ENCODE results near the gene PCP4L1. TPM values are rescaled to one million over a fixed set of nuclear protein-coding genes. Genes with fewer than 3 reads are reported as not detected.

Gene PCP4L1
- total RNA-seq, 1 experiment from 2014 or later, result 0.83 TPM

DNA sequence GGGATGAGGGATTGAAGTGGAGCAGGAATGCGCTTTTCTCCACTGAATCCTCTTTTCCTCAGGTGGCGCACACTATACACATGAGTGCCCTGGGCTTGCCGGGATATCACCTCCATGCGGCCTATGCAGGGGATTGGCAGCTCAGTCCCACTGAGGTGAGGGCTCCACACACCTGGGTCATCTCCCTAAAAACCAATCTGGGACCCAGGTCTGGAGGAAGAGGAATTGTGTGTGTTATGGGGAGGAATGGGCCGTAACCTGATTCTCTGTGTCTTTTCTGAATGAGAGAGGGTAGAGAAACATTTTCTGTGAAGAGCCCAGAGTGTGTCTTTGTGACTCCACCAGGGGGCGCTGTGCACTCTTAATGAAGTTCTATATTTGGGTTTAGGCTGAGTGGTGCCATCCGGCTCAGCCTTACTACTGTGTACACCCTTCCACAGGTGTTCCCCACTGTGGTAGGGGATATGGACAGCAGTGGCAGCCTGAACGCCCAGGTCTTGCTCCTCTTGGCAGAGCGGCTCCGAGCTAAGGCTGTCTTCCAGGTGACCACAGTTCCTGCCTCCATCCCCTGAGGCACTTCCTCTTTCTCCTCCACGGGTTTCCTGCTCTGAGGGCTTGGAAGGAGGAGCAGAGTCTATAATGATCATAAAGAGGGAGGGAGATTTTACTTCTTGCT, 31.2 kb upstream of the PCP4L1 start:
- no peak overlapping the region for H4K91ac ChIP-seq (ENCODE audit: insufficient read length, low read depth, low read length)
- H3K56ac ChIP-seq (ENCODE audit: insufficient read length, low read depth, low read length), result no peak overlapping the region
- H3K4me1 Mint-ChIP-seq, result peaks cover 23 to 40% of the 10 kb centered on the region in 2 experiments
- H3K18ac ChIP-seq (ENCODE audit: insufficient read length, low read depth, low read length), result no peak overlapping the region
- DNase-seq, result peak; percentile 78
- H3K4me2 ChIP-seq (ENCODE audit: insufficient read depth, insufficient read length, low read length), result peak overlapping the region; percentile 79
- peak overlapping the region; percentile 62 to 99 (median 98); a peak in 4 of 7 replicates for H3K27ac Mint-ChIP-seq
- H3K14ac ChIP-seq (ENCODE audit: insufficient read depth, low read length), result no peak overlapping the region
- H2AK5ac ChIP-seq (ENCODE audit: insufficient read length, low read length), result no peak overlapping the region
- WGBS (ENCODE audit: extremely low coverage, insufficient read length, low lambda C conversion rate), result no CpG with 5 or more reads among the region's 11 CpGs
- no peaks in the 10 kb centered on the region for H3K23me2 ChIP-seq (ENCODE audit: insufficient read length, low read depth, low read length, poor library complexity, severe bottlenecking)
- no peaks in the 10 kb centered on the region for H3K79me1 ChIP-seq (ENCODE audit: insufficient read depth, low read depth, low read length, poor library complexity, severe bottlenecking)
- peaks cover 8% of the 10 kb centered on the region; the same call in 1 of the 2 replicates for H3K4me1 ChIP-seq (ENCODE audit: insufficient read depth, low read length)
- H3K9ac ChIP-seq (ENCODE audit: extremely low read depth, insufficient read length, low read length), result no peak overlapping the region
- H3K27me3 ChIP-seq (ENCODE audit: insufficient read depth, low read length), result no peaks in the 10 kb centered on the region
- H4K20me1 ChIP-seq (ENCODE audit: control insufficient read depth, insufficient read depth, insufficient read length), result no peaks in the 10 kb centered on the region
- no peaks in the 10 kb centered on the region for H3K79me2 ChIP-seq (ENCODE audit: insufficient read depth, low read length)
- H2BK120ac ChIP-seq (ENCODE audit: low read depth, low read length, poor library complexity, severe bottlenecking), result no peak overlapping the region
- H3K36me3 Mint-ChIP-seq (ENCODE audit: insufficient read depth in 1 of 3, low read depth in 3 of 3), result peaks cover 18 to 22% (median 20%) of the 10 kb centered on the region in 3 experiments; a peak in 6 of 7 replicates
- H3K27me3 Mint-ChIP-seq (ENCODE audit: low read depth), result no peaks in the 10 kb centered on the region
- no peak overlapping the region for H3T11ph ChIP-seq (ENCODE audit: low read length)
- no peaks in the 10 kb centered on the region for H3K9me3 ChIP-seq (ENCODE audit: control insufficient read depth, low read depth, low read length)
- TF ChIP-seq CTCF (conservative IDR thresholded peaks at IDR 0.05), result peak; percentile 94
- H2BK20ac ChIP-seq (ENCODE audit: low read depth, low read length, poor library complexity, severe bottlenecking), result no peak overlapping the region
- no peak overlapping the region for H3K27ac ChIP-seq (ENCODE audit: insufficient read length, low read depth, low read length)
- no peaks in the 10 kb centered on the region for H3K9me3 Mint-ChIP-seq
- no peak overlapping the region for H2BK15ac ChIP-seq (ENCODE audit: low read depth, low read length)
- H3K4me3 Mint-ChIP-seq, result peak overlapping the region; percentile 99 to 100
- H3K4ac ChIP-seq (ENCODE audit: low read depth, low read length), result no peak overlapping the region
- no peak overlapping the region for H2BK12ac ChIP-seq (ENCODE audit: insufficient read length, low read depth, low read length)
- no peak overlapping the region for H2BK5ac ChIP-seq (ENCODE audit: insufficient read length, low read length)
- no peak overlapping the region for H4K8ac ChIP-seq (replicated peaks; ENCODE audit: insufficient read length, low read depth, low read length)
- H4K5ac ChIP-seq (ENCODE audit: insufficient read length, low read depth, low read length), result no peak overlapping the region
- H3K23ac ChIP-seq (ENCODE audit: insufficient read length, low read depth, low read length), result no peak overlapping the region
- H2AFZ ChIP-seq (ENCODE audit: low read length), result no peak overlapping the region
